WTC11 (cell line): ENCODE results near the gene RELT. TPM values are rescaled to one million over a fixed set of nuclear protein-coding genes. Genes with fewer than 3 reads are reported as not detected.

ENCODE experiments used
- ATAC-seq: fragments of 200-7000 bp; cut with Tn5 transposase; 2 replicates; pipeline ENCODE4 v1.10.0; 2021; ENCODE audit warnings: mild to moderate bottlenecking, moderate library complexity
- CTCF ChIA-PET: fragments of 300-600 bp; sonication (Branson Sonifier 250); formaldehyde crosslinking; loops from one replicate; lab custom pipeline; 2021; ENCODE audit warnings: antibody characterized with exemption; lab: Charles Lee
- POLR2A ChIA-PET: fragments of 350-600 bp; sonication (Branson Sonifier 250); formaldehyde crosslinking; loops from one replicate; lab custom pipeline; 2021; ENCODE audit warnings: antibody characterized with exemption; lab: Charles Lee
- DNase-seq: peaks from one replicate; pipeline ENCODE4 v3.0.0; 2021; ENCODE audit warnings: low spot score
- H3K27ac Mint-ChIP-seq: 2 replicates; pipeline ENCODE4 v1.8.0; 2021; ENCODE audit warnings: mixed read lengths
- H3K27me3 Mint-ChIP-seq: 2 replicates; pipeline ENCODE4 v1.8.0; 2021; ENCODE audit warnings: low read depth, mild to moderate bottlenecking, moderate library complexity, mixed read lengths
- H3K36me3 Mint-ChIP-seq: 2 replicates; pipeline ENCODE4 v1.8.0; 2021; ENCODE audit warnings: mixed read lengths
- H3K4me1 Mint-ChIP-seq: 2 replicates; pipeline ENCODE4 v1.8.0; 2022; ENCODE audit warnings: mixed read lengths
- H3K4me3 Mint-ChIP-seq: 2 replicates; pipeline ENCODE4 v1.8.0; 2021; ENCODE audit warnings: mild to moderate bottlenecking, moderate library complexity, mixed read lengths
- H3K9me3 Mint-ChIP-seq: 2 replicates; pipeline ENCODE4 v1.8.0; 2021; ENCODE audit warnings: mixed read lengths
- CREM ChIP-seq: sonication (generic); formaldehyde crosslinking; IDR thresholded peaks from 2 replicates; pipeline ENCODE4 v1.8.1; 2022; ENCODE audit warnings: mild to moderate bottlenecking, missing genetic modification reagents, moderate library complexity
- FOXP1 ChIP-seq: sonication (generic); formaldehyde crosslinking; IDR thresholded peaks from 2 replicates; pipeline ENCODE4 v1.8.0; 2022; ENCODE audit warnings: missing genetic modification reagents, mild to moderate bottlenecking, moderate library complexity, borderline replicate concordance
- GABPB1 ChIP-seq: sonication (generic); formaldehyde crosslinking; IDR thresholded peaks from 2 replicates; pipeline ENCODE4 v1.8.1; 2023; ENCODE audit warnings: mild to moderate bottlenecking, missing genetic modification reagents
- GTF2I ChIP-seq: fragments of 250-450 bp; sonication (Bioruptor Pico); conservative IDR thresholded peaks from 2 replicates; pipeline ENCODE4 v1.4.0; 2021; ENCODE audit warnings: mild to moderate bottlenecking
- JAZF1 ChIP-seq: fragments of 250-450 bp; sonication (Bioruptor Pico); IDR thresholded peaks from 2 replicates; pipeline ENCODE4 v1.9.0; 2021; ENCODE audit warnings: moderate library complexity, mild to moderate bottlenecking, inconsistent platforms
- NR1H2 ChIP-seq: sonication (generic); formaldehyde crosslinking; IDR thresholded peaks from 2 replicates; pipeline ENCODE4 v1.9.0; 2021; ENCODE audit warnings: mild to moderate bottlenecking, moderate library complexity, missing genetic modification reagents
- SP1 ChIP-seq: sonication (generic); formaldehyde crosslinking; conservative IDR thresholded peaks from 2 replicates; pipeline ENCODE4 v1.8.1; 2022; ENCODE audit warnings: missing genetic modification reagents
- TEAD1 ChIP-seq: sonication (generic); formaldehyde crosslinking; IDR thresholded peaks from 2 replicates; pipeline ENCODE4 v1.8.0; 2022; ENCODE audit warnings: mild to moderate bottlenecking, missing genetic modification reagents
- total RNA-seq: library from RNA; stranded (reverse); gene quantifications from 3 replicates; pipeline ENCODE4 v1.2.3, GENCODE V29; 2021
- TF ChIP-seq, protein P1 (sequence below): fragments of 250-450 bp; sonication (Bioruptor Pico); IDR thresholded peaks from 2 replicates; pipeline ENCODE4 v1.9.0; 2021; ENCODE audit warnings: mild to moderate bottlenecking
- TF ChIP-seq, protein P2 (sequence below): fragments of 200-600 bp; IDR thresholded peaks from 2 replicates; pipeline ENCODE4 v1.8.0; 2022; ENCODE audit warnings: antibody characterized with exemption
- TF ChIP-seq, protein P3 (sequence below): sonication (generic); formaldehyde crosslinking; IDR thresholded peaks from 2 replicates; pipeline ENCODE4 v1.8.1; 2022; ENCODE audit warnings: mild to moderate bottlenecking, missing genetic modification reagents, moderate library complexity, borderline replicate concordance
- TF ChIP-seq, protein P4 (sequence below): sonication (generic); formaldehyde crosslinking; IDR thresholded peaks from 2 replicates; pipeline ENCODE4 v1.8.0; 2022; ENCODE audit warnings: mild to moderate bottlenecking, missing genetic modification reagents
- TF ChIP-seq, protein P5 (sequence below): sonication (generic); formaldehyde crosslinking; IDR thresholded peaks from 2 replicates; pipeline ENCODE4 v1.8.1; 2022; ENCODE audit warnings: low read depth, missing genetic modification reagents, borderline replicate concordance
- TF ChIP-seq, protein P6 (sequence below): sonication (generic); formaldehyde crosslinking; IDR thresholded peaks from 2 replicates; pipeline ENCODE4 v1.8.0; 2023; ENCODE audit warnings: missing genetic modification reagents

Gene RELT
- total RNA-seq, 1 experiment from 2014 or later = 6.7 TPM

DNA sequence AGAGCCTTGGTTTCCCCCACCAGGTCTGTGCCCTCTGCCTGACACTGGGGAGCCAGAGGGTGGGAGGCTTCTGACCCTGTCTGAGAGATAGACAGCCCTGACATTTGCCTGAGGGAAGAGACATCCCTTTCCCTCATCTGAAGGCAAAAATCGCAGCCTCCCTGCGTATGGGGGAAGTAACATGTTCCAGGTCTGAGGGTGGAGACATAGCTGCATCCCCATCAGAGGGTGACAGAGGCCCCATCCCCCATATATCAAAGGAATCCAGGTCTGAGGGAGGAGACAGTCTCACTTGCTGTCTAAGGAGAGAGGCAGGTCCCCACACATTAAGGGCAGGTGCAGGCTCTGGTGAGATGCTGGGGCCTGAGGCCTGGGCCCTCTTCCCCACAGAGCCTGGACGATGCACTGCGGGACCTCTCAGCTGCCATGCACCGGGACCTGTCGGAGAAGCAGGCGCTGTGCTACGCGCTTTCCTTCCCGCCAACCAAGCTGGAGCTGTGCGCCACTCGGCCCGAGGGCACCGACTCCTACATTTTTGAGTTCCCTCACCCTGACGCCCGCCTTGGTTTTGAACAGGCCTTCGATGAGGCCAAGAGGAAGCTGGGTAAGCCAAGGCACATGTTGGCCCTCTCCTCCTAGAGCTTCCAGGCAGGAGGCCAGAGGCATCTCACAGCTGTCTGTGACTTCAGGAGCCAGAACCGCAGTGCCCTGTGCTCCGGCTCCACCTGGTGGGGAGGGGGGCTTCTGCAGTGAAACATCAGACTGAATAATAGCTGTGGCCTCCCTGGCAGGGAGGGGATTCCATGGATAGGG is 16.1 kb upstream of the RELT start:
- POLR2A ChIA-PET = interaction anchor here (0.6 to 1.7 kb wide), 5 partner anchors 9 to 632 kb away, joined by 3 to 5 read pairs (median 4); no protein-coding TSS in a partner anchor
- H3K9me3 Mint-ChIP-seq = no peaks in the 10 kb centered on the region
- DNase-seq (peak; percentile 81), ATAC-seq (peak; percentile 23)
- H3K4me1 Mint-ChIP-seq = peaks cover 8% of the 10 kb centered on the region
- H3K36me3 Mint-ChIP-seq = no peaks in the 10 kb centered on the region
- H3K27me3 Mint-ChIP-seq = peaks cover 7% of the 10 kb centered on the region
- CTCF ChIA-PET = interaction anchor here (0.5 to 6.5 kb wide), 39 partner anchors 9 to 302 kb away, joined by 3 to 124 read pairs (median 6); partner anchors contain the start of genes ARHGEF17, PLEKHB1 and RELT
- H3K4me3 Mint-ChIP-seq = no peak overlapping the region; the same call in 1 of the 2 replicates
- TF ChIP-seq CREM (CRISPR knock-in tag) (no peak), GABPB1 (CRISPR knock-in tag) (no peak)
- TF ChIP-seq, protein P1, sequence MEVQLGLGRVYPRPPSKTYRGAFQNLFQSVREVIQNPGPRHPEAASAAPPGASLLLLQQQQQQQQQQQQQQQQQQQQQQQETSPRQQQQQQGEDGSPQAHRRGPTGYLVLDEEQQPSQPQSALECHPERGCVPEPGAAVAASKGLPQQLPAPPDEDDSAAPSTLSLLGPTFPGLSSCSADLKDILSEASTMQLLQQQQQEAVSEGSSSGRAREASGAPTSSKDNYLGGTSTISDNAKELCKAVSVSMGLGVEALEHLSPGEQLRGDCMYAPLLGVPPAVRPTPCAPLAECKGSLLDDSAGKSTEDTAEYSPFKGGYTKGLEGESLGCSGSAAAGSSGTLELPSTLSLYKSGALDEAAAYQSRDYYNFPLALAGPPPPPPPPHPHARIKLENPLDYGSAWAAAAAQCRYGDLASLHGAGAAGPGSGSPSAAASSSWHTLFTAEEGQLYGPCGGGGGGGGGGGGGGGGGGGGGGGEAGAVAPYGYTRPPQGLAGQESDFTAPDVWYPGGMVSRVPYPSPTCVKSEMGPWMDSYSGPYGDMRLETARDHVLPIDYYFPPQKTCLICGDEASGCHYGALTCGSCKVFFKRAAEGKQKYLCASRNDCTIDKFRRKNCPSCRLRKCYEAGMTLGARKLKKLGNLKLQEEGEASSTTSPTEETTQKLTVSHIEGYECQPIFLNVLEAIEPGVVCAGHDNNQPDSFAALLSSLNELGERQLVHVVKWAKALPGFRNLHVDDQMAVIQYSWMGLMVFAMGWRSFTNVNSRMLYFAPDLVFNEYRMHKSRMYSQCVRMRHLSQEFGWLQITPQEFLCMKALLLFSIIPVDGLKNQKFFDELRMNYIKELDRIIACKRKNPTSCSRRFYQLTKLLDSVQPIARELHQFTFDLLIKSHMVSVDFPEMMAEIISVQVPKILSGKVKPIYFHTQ (CRISPR knock-in tag) = no peak
- TF ChIP-seq, protein P2, sequence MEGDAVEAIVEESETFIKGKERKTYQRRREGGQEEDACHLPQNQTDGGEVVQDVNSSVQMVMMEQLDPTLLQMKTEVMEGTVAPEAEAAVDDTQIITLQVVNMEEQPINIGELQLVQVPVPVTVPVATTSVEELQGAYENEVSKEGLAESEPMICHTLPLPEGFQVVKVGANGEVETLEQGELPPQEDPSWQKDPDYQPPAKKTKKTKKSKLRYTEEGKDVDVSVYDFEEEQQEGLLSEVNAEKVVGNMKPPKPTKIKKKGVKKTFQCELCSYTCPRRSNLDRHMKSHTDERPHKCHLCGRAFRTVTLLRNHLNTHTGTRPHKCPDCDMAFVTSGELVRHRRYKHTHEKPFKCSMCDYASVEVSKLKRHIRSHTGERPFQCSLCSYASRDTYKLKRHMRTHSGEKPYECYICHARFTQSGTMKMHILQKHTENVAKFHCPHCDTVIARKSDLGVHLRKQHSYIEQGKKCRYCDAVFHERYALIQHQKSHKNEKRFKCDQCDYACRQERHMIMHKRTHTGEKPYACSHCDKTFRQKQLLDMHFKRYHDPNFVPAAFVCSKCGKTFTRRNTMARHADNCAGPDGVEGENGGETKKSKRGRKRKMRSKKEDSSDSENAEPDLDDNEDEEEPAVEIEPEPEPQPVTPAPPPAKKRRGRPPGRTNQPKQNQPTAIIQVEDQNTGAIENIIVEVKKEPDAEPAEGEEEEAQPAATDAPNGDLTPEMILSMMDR = no peak
- TF ChIP-seq, protein P3, sequence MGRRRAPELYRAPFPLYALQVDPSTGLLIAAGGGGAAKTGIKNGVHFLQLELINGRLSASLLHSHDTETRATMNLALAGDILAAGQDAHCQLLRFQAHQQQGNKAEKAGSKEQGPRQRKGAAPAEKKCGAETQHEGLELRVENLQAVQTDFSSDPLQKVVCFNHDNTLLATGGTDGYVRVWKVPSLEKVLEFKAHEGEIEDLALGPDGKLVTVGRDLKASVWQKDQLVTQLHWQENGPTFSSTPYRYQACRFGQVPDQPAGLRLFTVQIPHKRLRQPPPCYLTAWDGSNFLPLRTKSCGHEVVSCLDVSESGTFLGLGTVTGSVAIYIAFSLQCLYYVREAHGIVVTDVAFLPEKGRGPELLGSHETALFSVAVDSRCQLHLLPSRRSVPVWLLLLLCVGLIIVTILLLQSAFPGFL = no peak
- H3K27ac Mint-ChIP-seq = no peak overlapping the region; the same call in 1 of the 2 replicates

DNA sequence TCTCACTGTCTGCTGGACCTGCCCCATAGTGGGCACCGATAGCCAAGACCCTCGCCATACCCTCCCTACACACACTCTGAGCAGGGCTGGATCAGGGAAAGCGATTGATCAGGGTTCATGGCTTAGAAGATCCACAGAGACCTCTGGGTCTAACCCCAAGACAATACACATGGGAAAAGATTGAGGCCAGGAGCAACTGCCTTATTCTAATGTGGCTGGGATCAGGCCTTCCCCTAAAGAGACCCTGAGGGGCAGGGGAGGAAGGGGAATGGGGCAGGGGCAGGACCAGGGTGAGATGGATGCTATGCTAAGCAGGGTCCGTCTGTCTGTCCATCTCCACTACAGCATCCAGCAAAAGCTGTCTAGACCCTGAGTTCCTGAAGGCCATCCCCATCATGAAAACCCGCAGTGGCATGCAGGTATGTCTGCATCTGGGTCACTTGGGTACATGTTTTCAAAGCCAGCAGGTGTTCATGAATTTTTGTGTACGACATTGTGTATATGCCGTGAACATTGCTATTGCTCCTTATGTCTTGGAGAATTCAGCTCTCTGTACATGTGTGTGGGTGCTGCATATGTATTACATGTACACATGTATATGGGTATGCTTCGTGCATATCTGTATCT is 15.3 kb upstream of the RELT start:
- TF ChIP-seq GTF2I (CRISPR knock-in tag) (no peak), JAZF1 (CRISPR knock-in tag) (no peak), TEAD1 (CRISPR knock-in tag) (no peak), FOXP1 (no peak), NR1H2 (no peak), SP1 (CRISPR knock-in tag) (no peak)
- TF ChIP-seq, protein P4, sequence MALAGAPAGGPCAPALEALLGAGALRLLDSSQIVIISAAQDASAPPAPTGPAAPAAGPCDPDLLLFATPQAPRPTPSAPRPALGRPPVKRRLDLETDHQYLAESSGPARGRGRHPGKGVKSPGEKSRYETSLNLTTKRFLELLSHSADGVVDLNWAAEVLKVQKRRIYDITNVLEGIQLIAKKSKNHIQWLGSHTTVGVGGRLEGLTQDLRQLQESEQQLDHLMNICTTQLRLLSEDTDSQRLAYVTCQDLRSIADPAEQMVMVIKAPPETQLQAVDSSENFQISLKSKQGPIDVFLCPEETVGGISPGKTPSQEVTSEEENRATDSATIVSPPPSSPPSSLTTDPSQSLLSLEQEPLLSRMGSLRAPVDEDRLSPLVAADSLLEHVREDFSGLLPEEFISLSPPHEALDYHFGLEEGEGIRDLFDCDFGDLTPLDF = no peak
- TF ChIP-seq, protein P5, sequence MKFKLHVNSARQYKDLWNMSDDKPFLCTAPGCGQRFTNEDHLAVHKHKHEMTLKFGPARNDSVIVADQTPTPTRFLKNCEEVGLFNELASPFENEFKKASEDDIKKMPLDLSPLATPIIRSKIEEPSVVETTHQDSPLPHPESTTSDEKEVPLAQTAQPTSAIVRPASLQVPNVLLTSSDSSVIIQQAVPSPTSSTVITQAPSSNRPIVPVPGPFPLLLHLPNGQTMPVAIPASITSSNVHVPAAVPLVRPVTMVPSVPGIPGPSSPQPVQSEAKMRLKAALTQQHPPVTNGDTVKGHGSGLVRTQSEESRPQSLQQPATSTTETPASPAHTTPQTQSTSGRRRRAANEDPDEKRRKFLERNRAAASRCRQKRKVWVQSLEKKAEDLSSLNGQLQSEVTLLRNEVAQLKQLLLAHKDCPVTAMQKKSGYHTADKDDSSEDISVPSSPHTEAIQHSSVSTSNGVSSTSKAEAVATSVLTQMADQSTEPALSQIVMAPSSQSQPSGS (CRISPR knock-in tag) = no peak
- TF ChIP-seq, protein P6, sequence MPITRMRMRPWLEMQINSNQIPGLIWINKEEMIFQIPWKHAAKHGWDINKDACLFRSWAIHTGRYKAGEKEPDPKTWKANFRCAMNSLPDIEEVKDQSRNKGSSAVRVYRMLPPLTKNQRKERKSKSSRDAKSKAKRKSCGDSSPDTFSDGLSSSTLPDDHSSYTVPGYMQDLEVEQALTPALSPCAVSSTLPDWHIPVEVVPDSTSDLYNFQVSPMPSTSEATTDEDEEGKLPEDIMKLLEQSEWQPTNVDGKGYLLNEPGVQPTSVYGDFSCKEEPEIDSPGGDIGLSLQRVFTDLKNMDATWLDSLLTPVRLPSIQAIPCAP (CRISPR knock-in tag) = no peak
- TF ChIP-seq, protein P2 = no peak
- ChIA-PET CTCF (interaction anchor here (0.5 to 6.5 kb wide), 41 partner anchors 9 to 301 kb away, joined by 3 to 124 read pairs (median 6); partner anchors contain the start of genes ARHGEF17, PLEKHB1 and RELT), POLR2A (interaction anchor here (0.7 to 1.7 kb wide), 4 partner anchors 9 to 51 kb away, joined by 3 to 4 read pairs (median 4); no protein-coding TSS in a partner anchor)
- Mint-ChIP-seq H3K4me3 (no peak overlapping the region; the same call in 1 of the 2 replicates), H3K9me3 (no peaks in the 10 kb centered on the region), H3K27me3 (peaks cover 7% of the 10 kb centered on the region), H3K4me1 (peaks cover 8% of the 10 kb centered on the region), H3K36me3 (no peaks in the 10 kb centered on the region), H3K27ac (no peak overlapping the region; the same call in 1 of the 2 replicates)
- ATAC-seq (no peak), DNase-seq (no peak)
